IMR-90 (cell line): ENCODE results near the gene BRPF1. TPM values are rescaled to one million over a fixed set of nuclear protein-coding genes. Genes with fewer than 3 reads are reported as not detected.

Experiments
- ATAC-seq: fragments of 200-7000 bp; cut with Tn5 transposase; 2 replicates; pipeline ENCODE4 v1.9.1; 2020; ENCODE audit warnings: low read depth, mild to moderate bottlenecking, moderate library complexity
- BruUV-seq: library from RNA; stranded (reverse); fragments of 400-500 nt; replicated peaks from 2 replicates; lab custom pipeline; 2021; lab: Mats Ljungman, UMichigan
- CTCF ChIA-PET: fragments of 300-600 bp; formaldehyde crosslinking; extraction: SDS; loops from one replicate; lab custom pipeline; 2021; ENCODE audit warnings: antibody characterized with exemption; lab: Yijun Ruan, JAX
- POLR2A ChIA-PET: fragments of 300-600 bp; sonication (Branson Sonifier 250); formaldehyde crosslinking; loops from one replicate; lab custom pipeline; 2022; ENCODE audit warnings: antibody characterized with exemption; ENCODE audit not compliant: unreplicated experiment; lab: Charles Lee
- DNase-seq: peaks from one replicate; pipeline ENCODE4 v3.0.0; 2013
- H2AFZ ChIP-seq: replicated peaks from 2 replicates; pipeline ENCODE3; 2013; ENCODE audit warnings: low read length, mild to moderate bottlenecking; ENCODE audit not compliant: poor library complexity
- H2AK5ac ChIP-seq: 2 replicates; pipeline ENCODE4 v1.6.1; 2013; ENCODE audit warnings: low read depth, low read length, inconsistent platforms
- H2AK9ac ChIP-seq: replicated peaks from 2 replicates; pipeline ENCODE3; 2013; ENCODE audit warnings: mild to moderate bottlenecking, low read depth, low read length, moderate library complexity; ENCODE audit not compliant: poor library complexity
- H2BK120ac ChIP-seq: 2 replicates; pipeline ENCODE4 v1.6.1; 2013; ENCODE audit warnings: low read depth, low read length, inconsistent platforms
- H2BK15ac ChIP-seq: 3 replicates; pipeline ENCODE4 v1.6.1; 2013; ENCODE audit warnings: low read depth, low read length, inconsistent platforms
- H2BK20ac ChIP-seq: 2 replicates; pipeline ENCODE4 v1.6.1; 2013; ENCODE audit warnings: low read depth, mild to moderate bottlenecking, inconsistent platforms, low read length, moderate library complexity
- H2BK5ac ChIP-seq: 2 replicates; pipeline ENCODE4 v1.6.1; 2013; ENCODE audit warnings: mild to moderate bottlenecking, low read depth, low read length, inconsistent platforms; ENCODE audit not compliant: poor library complexity, severe bottlenecking
- H3K14ac ChIP-seq: replicated peaks from 2 replicates; pipeline ENCODE4 v1.6.1; 2013; ENCODE audit warnings: low read depth, low read length, inconsistent platforms
- H3K18ac ChIP-seq: 2 replicates; pipeline ENCODE4 v1.6.1; 2013; ENCODE audit warnings: low read depth, low read length, control low read depth
- H3K23ac ChIP-seq: 2 replicates; pipeline ENCODE4 v1.6.1; 2013; ENCODE audit warnings: low read depth, low read length, inconsistent platforms
- H3K27ac ChIP-seq: 2 replicates; pipeline ENCODE4 v1.5.1; 2013; ENCODE audit warnings: mild to moderate bottlenecking, control low read depth, low read length; ENCODE audit not compliant: insufficient read depth
- H3K27me3 ChIP-seq: 2 replicates; pipeline ENCODE4 v1.6.1; 2013; ENCODE audit warnings: low read length; ENCODE audit not compliant: control insufficient read depth, insufficient read depth
- H3K36me3 ChIP-seq: 2 replicates; pipeline ENCODE4 v1.6.1; 2013; ENCODE audit warnings: low read length, mixed read lengths; ENCODE audit not compliant: control insufficient read depth, insufficient read depth
- H3K4ac ChIP-seq: 2 replicates; pipeline ENCODE4 v1.6.1; 2013; ENCODE audit warnings: low read depth, low read length, inconsistent platforms
- H3K4me1 ChIP-seq: 2 replicates; pipeline ENCODE4 v1.6.1; 2013; ENCODE audit warnings: low read length, mixed read lengths; ENCODE audit not compliant: control insufficient read depth, insufficient read depth
- H3K4me2 ChIP-seq: 2 replicates; pipeline ENCODE4 v1.6.1; 2013; ENCODE audit warnings: low read depth, mild to moderate bottlenecking, control low read depth, low read length, moderate library complexity
- H3K4me3 ChIP-seq: 2 replicates; pipeline ENCODE4 v1.5.1; 2013; ENCODE audit warnings: low read depth, mild to moderate bottlenecking, control low read depth, low read length, moderate library complexity; ENCODE audit not compliant: insufficient read depth
- H3K56ac ChIP-seq: 2 replicates; pipeline ENCODE4 v1.6.1; 2013; ENCODE audit warnings: low read length, inconsistent platforms; ENCODE audit not compliant: insufficient read depth; ENCODE audit errors: extremely low read depth
- H3K79me1 ChIP-seq, 2 experiments: 2 replicates each; pipeline ENCODE4 v1.6.1; 2013; ENCODE audit warnings: low read length in 2 of 2, inconsistent platforms in 1 of 2, low read depth in 1 of 2
- H3K9ac ChIP-seq: 2 replicates; pipeline ENCODE4 v1.6.1; 2013; ENCODE audit warnings: low read depth, low read length, control low read depth
- H3K9me1 ChIP-seq: 2 replicates; pipeline ENCODE4 v1.6.1; 2013; ENCODE audit warnings: low read length, inconsistent platforms; ENCODE audit not compliant: insufficient read depth
- H3K9me3 ChIP-seq: 2 replicates; pipeline ENCODE4 v1.6.1; 2013; ENCODE audit warnings: low read length; ENCODE audit not compliant: control insufficient read depth, insufficient read depth
- H4K20me1 ChIP-seq: 2 replicates; pipeline ENCODE4 v1.6.1; 2013; ENCODE audit warnings: low read length, inconsistent platforms; ENCODE audit not compliant: insufficient read depth
- H4K5ac ChIP-seq: 2 replicates; pipeline ENCODE4 v1.6.1; 2013; ENCODE audit warnings: mild to moderate bottlenecking, low read depth, low read length, control low read depth
- H4K8ac ChIP-seq, 2 experiments: 2 replicates each; pipeline ENCODE4 v1.6.1; 2013; ENCODE audit warnings: low read depth in 2 of 2, low read length in 2 of 2, control low read depth in 1 of 2, inconsistent platforms in 1 of 2
- H4K91ac ChIP-seq: 2 replicates; pipeline ENCODE4 v1.6.1; 2013; ENCODE audit warnings: low read depth, low read length, inconsistent platforms; ENCODE audit not compliant: insufficient read depth
- BHLHE40 ChIP-seq: fragments of 150-350 bp; IDR thresholded peaks from 2 replicates; pipeline ENCODE4 v1.6.1; 2016; ENCODE audit warnings: mild to moderate bottlenecking, low read depth, low read length
- MXI1 ChIP-seq: IDR thresholded peaks from 2 replicates; pipeline ENCODE4 v1.6.1; 2012; ENCODE audit warnings: low read depth, mild to moderate bottlenecking, low read length, moderate library complexity, borderline replicate concordance
- NFE2L2 ChIP-seq: fragments of 150-350 bp; IDR thresholded peaks from 2 replicates; pipeline ENCODE4 v1.6.1; 2016; ENCODE audit warnings: low read depth, mild to moderate bottlenecking, low read length
- POLR2A ChIP-seq: IDR thresholded peaks from 2 replicates; pipeline ENCODE4 v1.6.1; 2012; ENCODE audit warnings: mild to moderate bottlenecking, low read depth, low read length
- SMC3 ChIP-seq: fragments of 150-350 bp; IDR thresholded peaks from 2 replicates; pipeline ENCODE4 v1.6.1; 2016; ENCODE audit warnings: low read depth, mild to moderate bottlenecking, antibody characterized with exemption, low read length, moderate library complexity
- WGBS, 2 experiments: methylation state at CpG; one replicate each; pipeline versions ENCODE4 v1.1.5 to v1.1.7; 2013; ENCODE audit warnings: missing lambda C conversion rate in 2 of 2; ENCODE audit not compliant: insufficient read length in 1 of 2; ENCODE audit errors: extremely low coverage in 2 of 2; 5-methylcytosine and 5-hydroxymethylcytosine counted together
- dilution Hi-C: fragments of 300-500 bp; cut with HindIII; formaldehyde crosslinking; loops from one replicate; pipeline ENCODE4 v1.14.3; 2018; ENCODE audit warnings: low sequenced_read_pairs; ENCODE audit not compliant: unreplicated experiment
- in situ Hi-C: fragments of 300-500 bp; cut with MboI; formaldehyde crosslinking; loops from 3 replicates; pipeline ENCODE4 v1.14.3; 2019; ENCODE audit warnings: low sequenced_read_pairs, inconsistent platforms, mixed read lengths
- intact Hi-C: fragments of 100-400 bp; cut with micrococcal nuclease; formaldehyde crosslinking; loops from 2 replicates; pipeline ENCODE4 v1.10.0; 2022
- polyA plus RNA-seq, 3 experiments: library from polyadenylated mRNA; depleted of rRNA; stranded (reverse); fragments of >200 nt; gene quantifications; 2 replicates each; pipeline ENCODE4 v1.2.3, GENCODE V29; 2012; ENCODE audit warnings: low replicate concordance in 1 of 3
- total RNA-seq: library from RNA; depleted of rRNA; stranded (reverse); fragments of >200 nt; gene quantifications from 2 replicates; pipeline ENCODE4 v1.2.3, GENCODE V29; 2012

BRPF1 gene
- total and polyA plus RNA-seq, 2 of the 4 experiments (the other 2 are of a cell fraction): 13.6 to 15.6 TPM

DNA sequence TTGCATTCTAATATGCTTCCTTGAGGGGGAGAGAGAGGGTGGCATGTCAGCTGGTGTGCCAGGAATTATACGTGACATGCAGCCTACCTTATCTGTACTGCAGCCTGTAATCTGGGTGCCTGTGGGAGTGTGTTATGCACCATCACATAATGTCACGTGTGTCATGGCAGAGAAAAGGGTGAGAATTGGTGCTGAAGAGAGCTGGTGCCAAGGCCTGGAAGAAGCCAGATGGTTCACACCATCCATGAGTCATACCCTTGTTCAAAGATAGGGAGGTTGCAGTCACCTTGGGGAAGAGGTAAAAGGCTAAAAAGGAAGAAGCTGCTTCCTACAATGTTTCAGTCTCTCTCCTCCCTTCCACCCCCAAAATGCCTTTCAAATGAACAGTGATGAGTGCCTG, 5.3 kb downstream of the BRPF1 start:
- H3K9me1 ChIP-seq: peaks cover 10% of the 10 kb centered on the region; the same call in 1 of the 2 replicates
- no peak overlapping the region for H3K4ac ChIP-seq
- dilution Hi-C loops (no loop called here), intact Hi-C loops (no loop called here), in situ Hi-C loops (no loop called here)
- no peak overlapping the region for H3K56ac ChIP-seq
- H3K27ac ChIP-seq: no peak overlapping the region
- H4K20me1 ChIP-seq: peaks cover 39% of the 10 kb centered on the region
- no peak overlapping the region for H2BK120ac ChIP-seq
- peaks cover 39 to 63% of the 10 kb centered on the region in 2 experiments for H3K79me1 ChIP-seq
- no peak overlapping the region for H3K9ac ChIP-seq
- POLR2A ChIA-PET: no interaction called here
- peaks cover 8% of the 10 kb centered on the region; the same call in 1 of the 2 replicates for H3K4me1 ChIP-seq
- no peaks in the 10 kb centered on the region for H3K27me3 ChIP-seq
- H4K8ac ChIP-seq: no peak overlapping the region
- ATAC-seq: no peak
- no peak overlapping the region for H2BK20ac ChIP-seq
- H3K23ac ChIP-seq: no peak overlapping the region
- H2AK5ac ChIP-seq: no peak overlapping the region
- H2BK15ac ChIP-seq: no peak overlapping the region
- no TSS peak for BruUV-seq
- TF ChIP-seq NFE2L2 (no peak), SMC3 (no peak), MXI1 (no peak), POLR2A (no peak), BHLHE40 (no peak)
- H3K18ac ChIP-seq: no peak overlapping the region
- peak; percentile 7 for DNase-seq
- H3K14ac ChIP-seq: no peak overlapping the region
- H2BK5ac ChIP-seq: no peak overlapping the region
- no peak overlapping the region for H4K91ac ChIP-seq
- WGBS, 2 experiments: 50% methylated on average over 1 of the region's 2 CpGs; no CpG with 5 or more reads in 1 of the 2 experiments
- no peak overlapping the region for H2AFZ ChIP-seq
- H3K4me3 ChIP-seq: no peak overlapping the region
- H3K36me3 ChIP-seq: peaks cover 59% of the 10 kb centered on the region
- no peaks in the 10 kb centered on the region for H3K9me3 ChIP-seq
- H3K4me2 ChIP-seq: no peak overlapping the region
- H4K5ac ChIP-seq: no peak overlapping the region
- CTCF ChIA-PET: no interaction called here
- no peak overlapping the region for H2AK9ac ChIP-seq
